ENCODE data around the gene BCLAF3. TPM values are rescaled to one million over a fixed set of nuclear protein-coding genes. Genes with fewer than 3 reads are reported as not detected.
A peak's percentile ranks its signal among the peaks of the same experiment; 100 is the strongest.

Gene BCLAF3
- 1.1 and 1.9 TPM in 2 replicates for total RNA-seq (2014; rRNA removed; shearing (Covaris generic))
- 1.8 and 2.4 TPM in 2 replicates for polyA plus RNA-seq (2015; cell fraction: cytosol; rRNA removed)
- polyA plus RNA-seq (2015; cell fraction: nucleus; rRNA removed), result 9.9 and 11.6 TPM in 2 replicates

GRCh38 chrX:19990556-19991349, at the start of gene BCLAF3:
Gene BCLAF3, minus strand, starts transcription at chrX:19991061. Its CDS starts 20,797 bp downstream, at chrX:19970264.
- DNase-seq (ENCODE audit: low read depth), result peak; percentile 86

- DNase-seq (ENCODE audit: low read depth), result no peak
These were observed 48.1 kb upstream of the BCLAF3 start for GRCh38 chrX:20038966-20039365.

- no peak for DNase-seq (ENCODE audit: low read depth)
These were observed 46.3 kb upstream of the BCLAF3 start for GRCh38 chrX:20037186-20037585.

- no peak for DNase-seq (ENCODE audit: low read depth)
These were observed 41.3 kb upstream of the BCLAF3 start for GRCh38 chrX:20032201-20032600.

- no peak for DNase-seq (ENCODE audit: low read depth)
These were observed 38.9 kb upstream of the BCLAF3 start for GRCh38 chrX:20029728-20030127.

- DNase-seq (ENCODE audit: low read depth), result no peak
These were observed 37.7 kb upstream of the BCLAF3 start for GRCh38 chrX:20028588-20028987.

GRCh38 chrX:20026278-20026677, 35.4 kb upstream of the BCLAF3 start:
- DNase-seq (ENCODE audit: low read depth), result peak; percentile 60

- DNase-seq (ENCODE audit: low read depth), result no peak
These were observed 29.0 kb upstream of the BCLAF3 start for GRCh38 chrX:20019672-20020365.

GRCh38 chrX:20016616-20016945, 25.7 kb upstream of the BCLAF3 start:
- no peak for DNase-seq (ENCODE audit: low read depth)

GRCh38 chrX:20015945-20016615, 25.2 kb upstream of the BCLAF3 start:
- no peak for DNase-seq (ENCODE audit: low read depth)

GRCh38 chrX:20015422-20015821, 24.6 kb upstream of the BCLAF3 start:
- no peak for DNase-seq (ENCODE audit: low read depth)

GRCh38 chrX:20011608-20012007, 20.7 kb upstream of the BCLAF3 start:
- no peak for DNase-seq (ENCODE audit: low read depth)

- DNase-seq (ENCODE audit: low read depth), result no peak
These were observed 17.2 kb upstream of the BCLAF3 start for GRCh38 chrX:20007962-20008622.

- no peak for DNase-seq (ENCODE audit: low read depth)
These were observed 15.0 kb upstream of the BCLAF3 start for GRCh38 chrX:20005883-20006282.

GRCh38 chrX:20001588-20001987, 10.7 kb upstream of the BCLAF3 start:
- no peak for DNase-seq (ENCODE audit: low read depth)

GRCh38 chrX:19991350-19991718, 473 bp upstream of the BCLAF3 start:
- no peak for DNase-seq (ENCODE audit: low read depth)

- DNase-seq (ENCODE audit: low read depth), result peak; percentile 0
These were observed 708 bp downstream of the BCLAF3 start for GRCh38 chrX:19990151-19990555.

GRCh38 chrX:19987856-19988255, 3.0 kb downstream of the BCLAF3 start:
- DNase-seq (ENCODE audit: low read depth), result no peak

GRCh38 chrX:19986531-19986930, 4.3 kb downstream of the BCLAF3 start:
- no peak for DNase-seq (ENCODE audit: low read depth)

- DNase-seq (ENCODE audit: low read depth), result no peak
These were observed 8.9 kb downstream of the BCLAF3 start for GRCh38 chrX:19981947-19982346.

- no peak for DNase-seq (ENCODE audit: low read depth)
These were observed 15.0 kb downstream of the BCLAF3 start for GRCh38 chrX:19975845-19976244.

GRCh38 chrX:19972984-19973383, 17.9 kb downstream of the BCLAF3 start:
- no peak for DNase-seq (ENCODE audit: low read depth)

Data from HT1080 (cell line).